Midbrain (tissue), 1 donor: ENCODE data around the gene SHROOM4.

ENCODE experiments used
- DNase-seq: peaks from one replicate; lab custom pipeline; 2025; lab: John Stamatoyannopoulos, UW

The SHROOM4 gene

DNA sequence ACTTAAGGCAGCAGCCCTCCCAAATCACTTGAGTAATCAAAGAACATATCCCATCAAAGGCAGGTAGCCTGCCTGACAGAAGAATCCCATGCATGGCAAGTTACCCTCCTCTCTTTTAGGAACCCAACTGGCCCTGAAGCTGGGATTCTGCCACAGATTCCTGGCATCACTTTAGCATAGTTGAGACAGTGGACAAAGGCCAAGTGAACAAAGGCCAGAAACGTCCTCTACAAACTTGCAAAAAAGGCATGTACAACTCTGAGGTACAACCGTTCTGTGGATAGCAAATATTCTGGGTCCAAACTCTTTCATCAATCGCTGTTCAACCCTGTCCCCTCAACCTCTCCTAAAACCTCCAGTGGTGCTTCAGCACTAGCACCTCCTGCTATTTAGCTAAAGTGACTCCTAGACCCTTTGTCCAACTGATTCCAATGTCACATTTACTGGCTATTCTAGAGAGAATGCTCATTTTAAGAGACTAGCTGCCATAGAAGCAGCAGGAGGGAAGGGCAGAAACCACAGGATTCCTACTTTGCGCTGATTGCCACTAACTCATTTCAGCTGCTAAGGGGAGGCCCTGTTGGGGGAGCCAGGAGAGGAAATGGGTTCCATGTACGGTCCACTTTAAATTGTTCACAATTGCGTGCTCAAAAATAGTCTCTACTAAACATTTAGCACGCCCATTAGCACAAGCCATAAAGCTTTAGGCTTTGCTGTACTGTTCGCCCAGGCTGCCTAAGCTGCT, 105.9 kb downstream of the SHROOM4 start:
- no peak for DNase-seq

DNA sequence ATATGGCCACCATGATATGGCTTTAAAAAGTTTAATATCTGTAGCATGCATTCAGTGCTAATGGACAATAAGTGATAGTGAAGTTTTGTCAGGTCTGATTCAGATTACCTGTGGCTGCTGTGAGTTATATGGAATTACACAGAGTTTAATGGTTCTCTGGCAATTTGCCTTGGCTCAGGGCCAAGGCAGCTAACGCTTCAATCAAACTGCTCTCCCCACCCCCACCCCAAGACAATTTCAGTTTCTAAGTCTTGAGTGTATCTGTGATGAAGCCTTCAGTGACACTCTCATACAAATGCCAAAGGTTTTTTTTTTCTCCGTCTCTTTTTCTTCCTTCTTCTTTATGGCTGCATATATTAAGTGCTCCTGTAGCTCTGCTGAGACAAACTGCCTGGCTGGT, 106.6 kb downstream of the SHROOM4 start:
- no peak for DNase-seq

GRCh38 chrX:50705042-50705441, 109.0 kb downstream of the SHROOM4 start:
- DNase-seq, result no peak

DNA sequence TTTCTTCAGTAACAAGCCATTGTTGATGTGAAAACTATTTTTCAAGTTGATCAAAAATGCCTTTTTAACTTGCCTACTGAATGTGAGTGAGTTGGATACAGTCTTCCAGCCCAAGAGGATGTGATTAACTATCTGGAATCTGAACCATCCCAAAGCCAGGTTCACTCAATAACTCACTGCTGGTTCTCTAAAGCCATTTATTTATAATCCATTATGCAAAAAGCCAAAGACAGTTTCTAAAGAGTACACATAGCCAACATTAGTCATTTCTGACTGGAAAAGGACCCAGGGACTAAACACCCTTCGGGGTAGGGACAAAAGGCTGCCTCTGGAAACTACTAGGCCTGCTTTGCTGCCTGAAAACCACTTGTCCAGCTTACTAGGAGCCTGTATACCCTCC, 109.6 kb downstream of the SHROOM4 start:
- no peak for DNase-seq

GRCh38 chrX:50700921-50701320, 113.1 kb downstream of the SHROOM4 start:
- no peak for DNase-seq

GRCh38 chrX:50698944-50699343, 115.0 kb downstream of the SHROOM4 start:
- DNase-seq, result no peak

- no peak for DNase-seq
Measured at GRCh38 chrX:50697691-50698090, 116.3 kb downstream of the SHROOM4 start.

GRCh38 chrX:50691820-50692219, 122.2 kb downstream of the SHROOM4 start:
- peak; percentile 56 for DNase-seq

DNA sequence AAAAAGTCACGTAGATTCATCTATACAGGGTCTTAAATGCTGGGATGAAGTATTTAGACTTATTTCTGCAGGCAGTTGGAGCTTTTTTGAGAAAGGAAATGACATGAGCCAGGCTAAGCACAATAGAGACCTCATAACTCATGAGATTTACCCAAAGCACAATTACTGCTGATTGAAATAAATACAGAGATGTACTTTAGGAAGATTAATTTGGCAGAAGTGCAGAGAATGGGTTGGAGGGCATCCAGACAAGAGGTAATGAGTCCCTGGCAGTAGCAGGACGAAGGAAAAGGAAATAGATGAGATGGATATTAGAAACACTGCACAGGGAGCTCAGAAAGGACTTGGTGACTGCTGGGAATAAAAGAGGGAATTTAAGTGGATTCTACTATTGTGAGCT, 129.1 kb downstream of the SHROOM4 start:
- DNase-seq, result no peak

GRCh38 chrX:50680990-50681389, 133.0 kb downstream of the SHROOM4 start:
- DNase-seq, result peak; percentile 7

- no peak for DNase-seq
Measured at GRCh38 chrX:50677789-50678188, 136.2 kb downstream of the SHROOM4 start.

- DNase-seq, result no peak
Measured at GRCh38 chrX:50671661-50672060, 142.3 kb downstream of the SHROOM4 start.

- no peak for DNase-seq
Measured at GRCh38 chrX:50668860-50669259, 145.1 kb downstream of the SHROOM4 start.

DNA sequence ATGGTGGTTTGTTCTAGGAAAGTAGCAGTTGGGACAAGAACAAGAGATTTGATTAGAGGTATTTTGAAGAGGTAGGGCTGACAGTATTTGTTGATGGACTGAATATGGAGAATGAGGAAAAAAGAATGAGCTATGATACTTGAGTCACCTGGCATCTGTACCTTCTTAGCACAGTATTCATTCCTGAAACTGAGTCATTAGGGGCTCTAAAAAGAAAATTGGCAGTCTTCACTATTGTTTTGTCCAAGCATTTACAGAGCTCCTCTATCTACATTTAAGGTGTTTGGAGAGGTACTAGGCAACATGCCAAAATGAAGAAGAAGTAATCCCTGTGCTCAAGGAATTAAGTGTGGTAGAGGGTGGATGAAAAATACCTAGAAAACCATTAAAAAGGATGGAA, 165.8 kb downstream of the SHROOM4 start:
- no peak for DNase-seq

DNA sequence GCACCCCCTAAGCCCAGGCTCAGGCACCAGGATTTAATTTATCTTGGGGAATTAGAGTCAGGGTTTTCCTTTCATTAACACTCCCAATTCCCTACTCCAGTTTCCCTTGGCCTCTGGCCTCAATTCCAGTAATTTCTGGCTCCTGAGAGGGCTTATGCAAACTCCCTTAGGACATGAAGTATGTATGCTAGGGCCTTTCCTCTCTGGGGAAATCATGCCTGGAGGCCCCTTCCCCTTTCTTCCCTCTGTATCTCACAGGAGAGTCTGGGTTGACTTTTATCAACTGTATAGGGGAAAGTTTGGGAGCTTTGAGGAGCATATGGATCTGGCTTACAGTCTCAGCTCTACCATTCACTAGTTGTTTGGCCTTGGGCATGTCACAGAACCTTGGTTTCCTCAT, 169.5 kb downstream of the SHROOM4 start:
- no peak for DNase-seq

- no peak for DNase-seq
Measured at GRCh38 chrX:50643525-50644137, 170.4 kb downstream of the SHROOM4 start.

DNA sequence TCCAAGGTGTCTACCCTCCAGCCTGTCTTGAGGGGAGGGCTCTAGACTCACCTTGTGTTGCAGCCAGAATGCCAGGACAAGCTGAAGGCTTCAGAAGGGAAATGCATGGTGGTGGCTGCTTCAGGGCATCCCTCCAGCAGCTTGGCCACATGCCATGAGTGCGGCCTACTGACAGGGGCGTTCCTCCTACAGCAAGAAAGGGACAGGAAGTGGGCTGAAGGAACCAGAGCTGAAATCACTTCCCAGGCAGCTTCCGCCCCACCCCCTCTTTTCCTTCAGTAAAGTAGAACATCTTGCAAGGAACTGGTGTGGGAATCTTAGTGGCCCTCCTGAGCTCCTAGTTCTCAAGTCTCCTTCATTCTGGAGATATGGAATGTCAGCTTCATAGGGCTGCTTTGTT, 175.9 kb downstream of the SHROOM4 start:
- DNase-seq, result no peak

DNA sequence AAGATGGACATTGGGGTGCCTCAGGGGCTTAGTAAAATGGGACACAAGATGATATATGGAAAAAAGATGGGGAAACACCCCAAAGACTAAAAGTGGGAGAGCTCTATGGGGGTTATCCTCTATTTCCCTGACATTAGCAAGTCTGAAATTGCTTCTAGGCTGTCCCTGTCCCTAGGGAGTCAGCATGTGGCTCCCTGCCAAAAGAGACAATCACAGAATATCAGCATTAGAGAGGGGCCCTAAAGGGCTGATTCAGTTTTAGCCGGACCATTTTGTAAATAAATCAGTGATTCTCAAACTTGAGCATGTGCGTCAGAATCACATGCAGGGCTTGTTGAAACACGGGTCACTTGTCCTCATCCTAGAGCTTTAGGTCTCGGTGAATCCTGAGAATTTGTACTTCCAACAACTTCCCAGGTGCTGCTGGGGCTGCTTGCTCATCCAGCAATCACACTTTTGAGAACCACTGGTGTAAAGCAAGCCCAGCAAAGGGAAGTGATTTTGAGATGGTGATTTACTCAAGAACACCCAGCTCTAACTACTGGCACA, 178.1 kb downstream of the SHROOM4 start:
- DNase-seq, result peak; percentile 30

DNA sequence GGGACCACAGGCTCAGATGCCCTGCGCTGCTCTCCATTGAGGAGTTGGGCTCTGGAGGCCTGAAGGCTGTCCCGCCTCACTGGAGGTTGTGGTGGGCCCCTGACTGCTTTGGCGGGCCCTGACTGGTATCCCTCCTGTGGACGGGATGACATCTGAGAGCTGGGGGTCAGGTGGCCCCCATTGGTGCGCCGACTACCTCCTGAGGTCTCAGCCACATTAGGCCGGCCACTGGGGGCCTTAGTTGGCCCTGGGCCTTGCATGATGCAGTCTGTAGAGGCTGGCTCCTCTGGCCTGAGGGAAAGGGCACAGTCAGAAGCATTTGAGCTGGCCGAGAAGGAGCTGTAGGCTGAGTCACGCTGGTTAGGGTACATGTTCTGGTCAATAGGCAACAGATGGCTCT, 178.8 kb downstream of the SHROOM4 start:
- no peak for DNase-seq

GRCh38 chrX:50629774-50630173, 184.2 kb downstream of the SHROOM4 start:
- no peak for DNase-seq

GRCh38 chrX:50627696-50628095, 186.3 kb downstream of the SHROOM4 start:
- DNase-seq, result no peak

DNA sequence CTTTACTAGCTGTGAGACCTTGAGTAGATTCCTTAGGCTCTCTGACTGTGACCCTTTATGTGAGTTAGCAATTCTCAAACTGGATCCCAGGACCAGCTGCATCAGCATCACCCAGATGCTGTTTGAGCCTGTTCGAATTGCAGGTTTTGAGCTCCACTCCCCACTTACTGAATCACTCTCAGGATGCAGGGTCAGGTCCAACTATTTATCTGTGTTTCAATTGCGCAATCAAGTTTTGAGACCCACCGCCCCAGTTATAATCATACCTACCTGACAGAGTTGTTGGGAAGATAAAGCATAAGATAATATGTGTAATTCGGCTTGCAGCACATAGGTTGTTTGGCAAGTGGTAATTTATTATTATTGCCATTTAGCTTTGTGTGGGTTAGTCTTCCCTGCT, 187.6 kb downstream of the SHROOM4 start:
- no peak for DNase-seq

GRCh38 chrX:50622751-50623150, 191.2 kb downstream of the SHROOM4 start:
- no peak for DNase-seq
